Measurements from ENCODE around the gene MEGF11.

The MEGF11 gene

DNA sequence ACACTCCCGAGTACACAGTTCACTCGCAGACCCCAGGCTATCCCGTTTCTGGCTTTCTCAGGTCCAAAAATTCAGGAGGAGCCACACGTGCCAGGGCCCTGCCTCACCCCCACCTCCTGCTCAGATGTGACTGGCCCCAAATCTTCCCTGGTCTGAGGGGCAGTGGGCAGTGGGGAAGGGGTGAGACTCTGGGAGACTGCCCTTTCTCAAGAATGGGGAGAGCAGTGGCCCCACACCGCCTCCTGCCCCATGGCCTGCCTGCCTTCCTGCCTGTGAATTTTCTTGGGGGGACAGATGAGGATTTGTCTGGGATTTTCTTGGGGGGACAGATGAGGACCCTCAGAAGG lies 174.6 kb downstream of the MEGF11 start:
- DNase-seq: no peak

DNA sequence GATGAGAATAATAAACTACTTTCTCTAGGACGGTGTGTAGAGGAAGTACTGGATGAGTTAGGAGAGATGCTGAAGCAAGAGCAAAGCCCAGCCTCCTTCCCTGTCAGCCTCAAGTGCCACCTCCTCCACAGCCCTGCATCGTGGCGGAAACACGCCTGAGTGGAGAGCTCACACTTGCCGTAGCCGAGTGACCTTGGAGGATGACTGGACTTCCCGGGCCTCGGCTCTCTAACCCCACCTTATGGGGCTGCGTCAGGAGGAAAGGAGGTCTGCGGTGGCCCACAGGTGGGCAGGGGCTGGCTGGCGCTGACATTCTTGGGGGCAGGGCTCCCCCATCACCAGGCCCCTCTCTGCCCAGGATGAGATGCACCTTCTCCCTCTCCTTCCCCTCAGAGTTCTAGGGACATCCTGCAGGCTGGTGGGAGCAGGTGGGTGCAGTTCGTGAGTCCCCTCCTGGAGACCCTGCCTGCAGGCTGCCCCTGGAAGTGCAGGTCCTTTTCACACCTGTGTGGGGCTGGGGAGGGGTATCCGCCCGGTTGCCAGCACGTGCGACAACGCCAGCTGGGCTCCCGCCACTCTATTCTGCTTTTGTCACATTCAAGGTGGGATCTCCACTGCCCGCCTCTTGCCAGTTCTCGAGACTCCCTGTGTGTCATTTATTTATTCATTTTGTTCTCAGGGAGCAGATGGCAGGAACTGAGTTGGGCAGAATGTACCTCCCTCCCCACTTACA lies 175.2 kb downstream of the MEGF11 start:
- DNase-seq: no peak

DNA sequence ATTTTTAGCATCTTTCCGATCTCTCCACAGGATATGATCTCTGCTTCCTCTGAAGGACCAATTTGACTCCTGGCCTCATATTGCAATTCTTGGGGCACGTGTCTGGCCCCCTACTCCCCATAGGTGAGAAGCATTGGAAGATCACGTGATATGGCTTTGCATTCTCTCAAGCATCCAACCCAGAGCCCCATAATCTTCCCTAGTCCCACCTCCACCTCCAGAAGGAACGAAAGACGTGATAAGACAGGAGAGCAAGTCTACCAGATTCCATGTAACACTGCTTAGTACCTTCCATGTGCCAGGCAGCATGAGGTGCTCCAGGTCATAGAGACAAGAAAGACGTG lies 176.3 kb downstream of the MEGF11 start:
- no peak for DNase-seq

DNA sequence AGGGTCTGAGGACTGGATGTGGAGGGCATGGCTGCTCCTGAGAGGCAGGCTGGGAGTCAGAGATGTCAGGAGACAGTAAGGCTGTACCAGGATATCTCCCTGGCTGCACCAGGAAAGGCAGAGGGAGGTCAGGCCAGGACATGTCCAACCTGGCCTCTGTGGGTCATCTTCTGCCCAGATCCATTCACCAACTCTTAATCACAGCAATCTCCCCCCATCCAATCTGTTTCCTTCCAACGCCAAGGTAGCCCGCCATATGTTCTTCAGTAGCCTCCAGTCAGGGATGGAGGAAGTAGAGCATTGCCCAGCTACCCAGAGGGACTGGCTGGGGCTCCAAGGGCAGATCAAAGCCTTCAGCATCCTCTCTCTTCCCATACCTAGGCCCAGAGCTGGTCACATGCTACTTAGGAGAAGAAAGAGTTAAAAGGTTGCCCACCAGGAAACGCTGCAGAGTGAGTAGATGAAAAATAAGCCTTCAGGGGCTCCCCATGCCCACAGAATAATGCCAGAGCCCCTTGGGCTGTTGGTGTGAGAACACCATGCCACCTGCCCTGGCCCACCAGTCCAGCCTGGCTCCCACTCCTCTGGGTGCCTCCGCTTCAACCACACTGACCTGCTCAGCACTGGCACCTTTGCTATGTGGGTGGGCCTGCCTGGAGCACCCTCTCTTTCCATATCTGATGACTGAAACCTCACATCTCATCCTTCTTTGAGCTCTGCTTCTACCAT lies 176.8 kb downstream of the MEGF11 start:
- DNase-seq: no peak

DNA sequence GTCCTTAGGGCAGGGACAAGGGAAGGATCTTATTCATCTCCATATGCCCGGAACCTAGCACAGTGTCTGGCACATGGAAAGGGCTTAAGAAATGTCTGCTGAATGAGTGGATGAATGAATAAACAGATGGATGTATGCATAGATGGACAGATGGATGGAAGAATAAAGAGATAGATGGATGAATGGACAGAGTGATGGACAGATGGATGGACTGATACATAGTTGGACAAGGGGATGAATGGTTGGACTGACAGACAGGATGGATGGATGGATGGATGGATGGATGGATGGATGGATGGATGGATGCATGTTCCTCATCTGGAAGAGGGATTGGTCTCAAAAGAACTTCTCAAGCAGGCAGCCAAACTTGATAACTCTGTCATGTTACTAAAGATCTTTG lies 177.6 kb downstream of the MEGF11 start:
- no peak for DNase-seq

DNA sequence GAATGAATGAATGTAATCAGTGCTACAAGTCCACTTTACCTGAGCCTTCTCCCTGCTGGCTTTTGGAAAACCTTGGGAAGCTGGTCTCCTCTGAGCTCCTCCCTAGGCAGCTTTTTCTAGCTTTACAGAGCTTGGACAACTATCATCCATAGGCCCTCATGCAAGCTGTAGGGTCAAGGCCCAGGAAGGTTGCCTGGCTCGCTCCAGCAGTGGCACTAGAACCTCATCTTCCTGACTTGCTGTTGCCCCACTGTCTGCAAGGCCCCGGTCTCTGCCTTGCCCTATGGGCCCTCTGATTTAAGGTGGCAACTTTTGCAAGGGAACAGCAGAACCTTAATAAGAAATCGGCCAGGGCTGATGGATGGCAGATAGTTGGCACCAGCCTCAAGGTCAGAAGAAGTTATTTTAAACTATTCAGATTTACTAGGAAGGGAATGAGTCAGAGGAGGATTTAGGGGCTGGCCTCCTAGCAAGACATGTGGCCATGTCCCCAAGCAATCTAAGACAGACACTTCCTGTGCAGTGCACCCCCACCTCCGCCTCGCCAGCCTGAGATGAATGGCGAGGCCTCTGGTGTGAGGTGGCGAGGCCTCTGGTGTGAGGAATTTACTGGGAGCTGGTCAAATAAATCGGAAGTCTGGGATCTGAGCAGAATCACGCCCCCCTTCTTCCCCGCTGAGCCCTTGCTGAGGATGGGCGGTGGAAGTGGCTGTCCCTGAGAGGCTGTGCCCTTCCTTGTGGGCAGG lies 180.8 kb downstream of the MEGF11 start:
- no peak for DNase-seq

DNA sequence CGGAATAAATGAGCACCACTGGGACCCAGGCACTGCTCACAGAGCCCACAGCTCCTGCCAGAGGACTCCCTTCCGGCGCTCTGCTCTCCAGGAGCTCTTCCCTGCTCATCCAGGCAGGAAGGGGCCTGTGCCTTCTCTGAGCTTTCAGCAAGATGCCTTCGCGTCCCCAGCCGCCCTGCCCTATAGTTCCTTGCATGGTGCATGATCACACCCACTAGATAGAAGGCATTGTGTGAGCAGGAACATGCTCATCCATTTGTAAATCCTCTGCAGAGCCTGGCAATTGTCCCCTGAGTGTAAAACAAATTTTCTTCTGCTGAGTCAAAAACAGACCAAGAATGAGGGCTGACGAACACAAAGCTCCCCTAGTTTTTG lies 181.6 kb downstream of the MEGF11 start:
- no peak for DNase-seq

DNA sequence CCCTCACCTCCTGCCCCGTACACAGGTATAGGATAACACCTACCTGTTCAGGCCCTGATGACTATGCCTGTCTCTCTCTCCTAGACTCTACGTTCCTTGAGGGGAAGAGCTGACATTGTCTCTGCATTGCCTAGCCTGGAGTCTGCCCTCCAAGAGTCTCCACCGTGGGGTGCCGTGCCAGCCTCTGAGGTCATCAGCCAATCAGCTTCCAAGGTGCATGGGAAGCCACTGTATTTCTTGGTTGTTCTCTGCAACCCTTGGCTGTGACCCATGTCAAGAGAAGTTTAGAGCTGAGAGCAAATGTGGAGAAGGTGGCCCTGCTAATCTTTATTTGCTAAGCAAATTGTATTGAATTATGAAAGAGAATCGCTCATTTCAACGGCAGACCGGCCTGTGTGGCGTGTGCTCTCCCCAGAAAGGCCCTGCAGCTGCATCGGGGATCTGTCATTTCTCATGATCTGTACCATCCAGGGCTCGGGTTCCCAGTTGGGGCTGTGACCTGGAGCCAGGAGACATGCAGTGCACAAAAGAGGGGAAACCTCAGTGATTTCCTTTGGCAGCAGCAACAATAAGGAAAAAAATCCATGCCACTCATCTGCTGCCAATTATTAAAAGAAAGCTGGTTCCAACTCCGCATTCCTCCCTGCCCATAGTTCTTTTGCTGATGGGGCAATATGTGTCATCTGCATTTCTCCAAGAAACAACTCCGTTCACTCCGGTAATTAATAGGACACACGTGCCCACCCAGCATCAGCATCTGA lies 182.2 kb downstream of the MEGF11 start:
- no peak for DNase-seq

DNA sequence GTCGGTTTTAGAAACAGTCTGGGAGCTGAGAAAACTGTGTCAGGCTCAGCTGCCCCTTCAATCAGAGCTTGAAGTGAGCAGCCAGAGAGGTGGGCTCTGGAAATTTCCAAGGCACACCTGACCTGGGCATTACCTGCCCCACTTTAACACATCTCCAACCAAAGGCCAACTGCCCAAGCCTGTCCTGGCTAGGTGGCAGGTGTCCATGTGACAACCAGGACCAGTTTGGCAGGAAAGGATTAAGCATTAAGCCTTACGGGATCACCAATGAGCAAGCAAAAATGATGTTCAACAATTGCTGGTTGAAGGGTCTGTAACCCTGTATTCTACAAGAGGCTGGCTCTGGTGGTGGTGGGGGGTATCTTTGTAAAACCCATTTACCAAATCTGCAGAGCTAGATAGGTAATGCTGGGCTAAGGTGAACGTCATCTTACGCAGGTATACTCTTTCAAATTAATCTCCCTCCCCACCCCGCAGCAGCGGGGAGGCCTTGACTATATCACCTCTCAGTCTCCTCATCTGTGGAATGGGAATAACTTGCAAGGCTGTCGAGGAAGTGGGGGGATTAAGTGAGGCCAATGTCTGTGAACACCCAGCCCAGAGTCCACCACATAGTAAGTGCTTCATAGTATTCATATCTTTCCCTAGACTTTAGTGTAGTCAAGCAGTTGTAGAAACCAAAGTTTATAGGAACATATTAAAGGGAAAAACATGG lies 183.2 kb downstream of the MEGF11 start:
- no peak for DNase-seq

DNA sequence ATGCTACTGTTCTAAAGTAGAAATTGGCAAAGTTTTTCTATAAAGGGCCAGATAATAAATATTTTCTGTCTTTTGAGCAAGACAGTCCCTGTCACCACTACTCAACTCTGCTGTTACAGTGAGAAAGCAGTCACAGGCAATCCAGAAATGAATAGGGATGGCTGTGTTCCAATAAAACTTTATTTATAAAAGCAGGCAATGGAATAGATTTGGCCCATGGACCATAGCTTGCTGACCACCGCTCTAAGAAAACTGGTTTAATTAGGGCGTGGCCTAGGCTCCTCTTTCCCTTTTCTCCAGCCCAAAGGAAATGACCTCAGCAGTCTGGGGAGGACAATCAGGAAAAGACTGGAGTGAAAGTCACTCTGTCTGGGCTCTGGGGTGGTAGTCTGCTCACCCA lies 183.8 kb downstream of the MEGF11 start:
- no peak for DNase-seq

DNA sequence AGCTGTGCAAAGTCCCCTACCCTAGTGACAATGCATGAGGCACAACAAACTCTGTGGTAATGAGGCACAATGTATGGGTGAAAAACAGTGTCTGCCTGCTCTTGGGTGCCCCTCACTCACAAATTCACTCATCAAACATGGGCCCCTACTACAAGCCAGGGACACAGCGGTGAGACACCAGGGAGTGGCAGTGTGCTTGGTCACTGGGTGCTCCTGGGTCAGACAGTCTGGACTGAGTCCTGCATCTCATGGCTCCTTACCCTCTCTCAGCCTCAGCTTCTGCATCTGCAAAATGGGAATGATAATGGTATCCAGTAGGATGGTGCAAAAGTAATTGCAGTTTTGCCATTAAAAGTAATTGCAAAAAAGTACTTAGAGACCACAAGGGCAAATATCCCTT lies 184.7 kb downstream of the MEGF11 start:
- DNase-seq: no peak

DNA sequence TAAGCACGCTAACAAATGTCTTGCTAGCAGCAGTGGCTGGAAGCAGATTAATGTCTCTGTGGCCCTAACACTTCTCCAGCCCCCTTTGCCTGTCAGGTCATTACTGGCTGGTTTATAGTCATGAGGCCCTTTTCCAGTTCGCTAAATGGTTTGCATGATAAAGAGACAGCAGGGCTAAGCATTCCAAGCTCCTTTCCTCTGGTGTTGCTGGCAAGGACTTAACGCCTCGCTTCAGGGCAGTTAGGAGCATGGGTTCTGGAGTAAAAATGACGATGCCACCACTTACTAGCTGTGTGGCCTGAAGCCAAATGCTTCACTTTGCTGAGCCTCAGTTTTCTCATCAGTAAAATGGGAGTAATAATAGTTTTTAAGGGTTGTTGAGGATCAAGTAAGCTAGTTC lies 185.9 kb downstream of the MEGF11 start:
- no peak for DNase-seq

DNA sequence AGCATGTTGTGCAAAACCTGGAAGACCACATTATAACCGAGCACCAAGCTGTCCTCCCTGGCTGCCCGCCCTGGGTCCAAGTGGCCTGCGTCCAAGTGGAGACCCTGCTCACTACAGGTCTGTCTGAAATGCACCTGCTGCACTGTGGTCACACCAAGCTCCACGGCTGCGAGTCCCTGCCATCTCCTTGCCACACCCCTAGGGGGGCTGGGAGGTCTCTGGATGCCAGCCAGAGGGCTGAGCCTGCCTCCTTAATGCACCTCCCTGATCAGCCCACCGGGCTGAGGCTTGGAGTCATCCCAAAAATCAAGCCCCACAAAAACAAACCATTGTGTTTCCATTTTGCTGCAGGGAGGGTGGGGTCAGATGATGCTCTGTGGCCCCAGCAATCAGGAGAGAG lies 187.1 kb downstream of the MEGF11 start:
- DNase-seq: no peak

DNA sequence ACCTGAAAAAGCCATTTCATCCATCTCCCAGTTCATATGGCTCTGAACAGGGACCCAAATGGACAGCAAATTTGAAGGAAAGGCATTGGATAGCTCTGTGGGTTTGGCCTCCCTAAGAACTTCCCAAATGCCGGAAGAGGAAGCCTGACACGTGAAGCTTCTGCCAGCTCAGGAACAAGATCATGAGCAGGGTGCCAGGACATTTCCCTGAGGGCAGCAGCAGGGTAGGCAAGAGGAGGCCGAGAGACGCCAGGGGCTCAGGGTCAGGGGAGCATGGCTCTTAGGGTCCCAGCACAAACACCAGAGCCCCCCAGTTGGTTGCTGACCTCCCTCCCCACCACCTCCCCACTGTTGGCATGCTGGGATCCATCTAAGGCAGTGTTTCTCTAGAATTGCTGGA lies 187.5 kb downstream of the MEGF11 start:
- no peak for DNase-seq

DNA sequence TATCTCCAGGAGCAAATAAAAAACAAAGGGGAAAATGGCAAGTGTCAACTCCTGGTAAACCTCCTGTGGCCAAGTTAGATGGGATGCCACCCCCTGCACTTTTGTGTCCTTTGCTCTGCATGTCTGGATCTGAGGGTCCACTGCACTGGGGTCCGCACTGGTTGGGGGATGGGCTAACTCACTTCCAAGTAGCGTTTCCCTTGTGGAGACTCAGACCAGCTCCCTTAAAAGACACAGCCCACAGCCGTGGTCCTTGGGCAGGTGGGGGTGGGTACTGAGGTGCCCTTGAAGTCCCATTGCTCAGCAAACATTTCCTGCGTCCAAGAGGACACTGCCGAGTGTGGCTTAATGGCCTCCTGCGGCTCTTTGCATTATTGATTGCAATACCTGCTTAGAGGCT lies 188.2 kb downstream of the MEGF11 start:
- DNase-seq: no peak

DNA sequence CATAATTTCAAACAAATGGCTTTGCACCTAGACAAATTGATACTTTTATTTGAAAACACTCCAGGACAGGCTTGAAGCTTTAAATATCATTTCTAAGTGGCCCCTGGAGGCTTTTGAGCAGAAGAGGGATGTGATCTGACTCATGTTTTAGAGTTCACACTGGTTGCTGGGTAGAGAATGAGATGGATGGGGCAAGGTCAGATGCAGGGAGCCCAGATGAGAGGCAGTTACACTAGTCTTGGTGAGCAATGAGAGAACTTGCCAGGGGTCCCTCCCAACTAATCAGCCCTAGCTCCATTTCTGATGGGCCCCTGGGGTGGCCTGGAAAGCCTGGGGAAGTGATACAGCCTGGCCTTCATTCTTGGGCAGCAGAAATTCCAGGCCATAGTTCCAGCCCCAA lies 190.4 kb downstream of the MEGF11 start:
- no peak for DNase-seq

DNA sequence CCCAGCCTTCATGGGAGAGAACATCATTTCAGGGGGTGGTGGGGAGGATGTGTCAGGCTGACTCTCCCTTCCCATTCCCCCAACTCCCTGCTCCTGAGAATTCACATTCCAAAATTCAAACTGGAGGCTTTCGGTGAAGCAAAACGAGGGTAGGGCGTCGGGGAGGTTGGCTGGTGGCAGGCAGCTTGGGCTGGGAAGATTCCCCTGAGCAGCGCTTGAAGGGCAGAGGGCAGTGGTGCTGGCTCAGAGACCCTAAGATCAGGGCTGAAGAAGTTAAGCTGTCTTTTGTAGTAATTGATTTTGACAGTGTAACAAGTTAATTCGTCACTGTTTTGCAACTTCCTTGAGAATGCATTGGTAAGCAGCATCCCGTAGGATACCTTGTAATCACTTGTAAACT lies 196.5 kb downstream of the MEGF11 start:
- DNase-seq: no peak

DNA sequence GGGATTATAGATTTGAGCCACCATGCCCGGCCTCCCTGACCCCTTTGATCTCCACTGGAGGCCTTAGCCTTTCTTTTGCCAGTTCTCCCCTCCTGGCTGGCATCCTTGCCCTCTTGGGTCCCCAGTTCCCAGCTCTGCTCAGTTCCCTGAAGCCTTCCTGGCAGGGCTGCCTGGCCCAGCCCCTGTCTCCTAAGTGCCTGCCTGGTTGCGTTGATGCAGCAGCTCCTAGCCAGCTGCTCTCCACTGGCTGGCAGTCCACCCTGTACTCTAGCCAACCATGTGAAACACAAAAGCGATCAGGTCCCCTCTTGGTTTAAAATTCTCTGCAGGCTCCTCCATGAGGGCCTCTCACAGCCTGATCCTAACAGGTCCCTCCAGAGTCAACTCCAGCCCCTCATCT lies 199.6 kb downstream of the MEGF11 start:
- no peak for DNase-seq

DNA sequence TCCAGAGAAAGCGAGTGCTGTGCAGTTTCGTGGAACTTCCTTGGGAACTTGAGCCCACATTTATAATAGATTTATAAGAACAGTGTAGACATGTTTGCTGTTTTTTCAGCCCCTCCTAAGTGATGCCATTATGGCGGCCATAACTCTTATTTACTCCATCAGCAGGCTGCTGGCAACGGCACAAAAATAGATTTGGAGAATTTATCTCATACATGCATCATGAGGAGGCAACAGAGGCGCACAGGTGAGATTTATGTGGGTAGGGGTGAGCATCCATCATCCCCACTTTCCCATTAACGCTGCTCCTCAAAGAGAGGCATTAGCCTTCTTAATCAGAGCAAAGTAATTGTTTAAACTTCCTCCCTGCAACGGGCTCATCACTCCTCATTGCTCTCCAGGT lies 201.7 kb downstream of the MEGF11 start:
- DNase-seq: no peak

DNA sequence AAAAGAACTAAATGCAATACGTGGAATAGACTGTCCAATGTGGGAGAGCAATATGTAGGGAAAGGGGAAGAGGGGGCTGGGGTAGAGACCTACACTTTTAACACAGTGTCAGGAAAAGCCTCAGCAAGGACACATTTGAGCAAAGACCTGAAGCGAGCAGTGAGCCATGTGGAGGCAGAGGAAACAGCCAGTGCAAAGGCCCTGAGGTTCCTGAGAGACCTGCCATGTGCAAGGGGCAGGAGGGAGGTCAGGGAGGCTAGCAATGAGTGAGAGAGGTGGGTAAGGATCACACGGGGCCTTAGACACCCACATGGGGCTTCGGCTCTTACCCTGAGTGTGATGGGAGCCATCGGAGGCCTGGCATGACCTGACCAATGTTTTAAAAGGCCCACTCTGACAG lies 203.3 kb downstream of the MEGF11 start:
- no peak for DNase-seq

DNA sequence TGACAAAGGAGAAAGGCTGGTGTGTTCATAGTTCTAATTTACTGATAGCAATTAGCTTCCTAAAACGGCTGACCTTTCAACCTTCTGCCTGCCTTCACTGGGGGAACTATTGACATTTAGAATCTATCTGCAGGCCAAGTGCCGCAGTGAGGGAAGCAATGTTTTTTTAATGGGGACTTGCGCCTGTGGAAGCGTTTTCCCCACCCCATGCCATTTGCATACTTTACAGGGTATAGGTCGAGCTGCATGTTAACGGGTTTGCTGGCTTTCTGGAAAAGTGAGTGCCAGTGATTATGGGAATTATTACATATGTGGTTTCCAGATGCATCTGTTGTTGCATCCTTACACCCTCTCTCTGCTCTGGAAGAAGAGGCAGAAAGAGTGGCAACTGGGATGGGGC lies 204.2 kb downstream of the MEGF11 start:
- DNase-seq: no peak

DNA sequence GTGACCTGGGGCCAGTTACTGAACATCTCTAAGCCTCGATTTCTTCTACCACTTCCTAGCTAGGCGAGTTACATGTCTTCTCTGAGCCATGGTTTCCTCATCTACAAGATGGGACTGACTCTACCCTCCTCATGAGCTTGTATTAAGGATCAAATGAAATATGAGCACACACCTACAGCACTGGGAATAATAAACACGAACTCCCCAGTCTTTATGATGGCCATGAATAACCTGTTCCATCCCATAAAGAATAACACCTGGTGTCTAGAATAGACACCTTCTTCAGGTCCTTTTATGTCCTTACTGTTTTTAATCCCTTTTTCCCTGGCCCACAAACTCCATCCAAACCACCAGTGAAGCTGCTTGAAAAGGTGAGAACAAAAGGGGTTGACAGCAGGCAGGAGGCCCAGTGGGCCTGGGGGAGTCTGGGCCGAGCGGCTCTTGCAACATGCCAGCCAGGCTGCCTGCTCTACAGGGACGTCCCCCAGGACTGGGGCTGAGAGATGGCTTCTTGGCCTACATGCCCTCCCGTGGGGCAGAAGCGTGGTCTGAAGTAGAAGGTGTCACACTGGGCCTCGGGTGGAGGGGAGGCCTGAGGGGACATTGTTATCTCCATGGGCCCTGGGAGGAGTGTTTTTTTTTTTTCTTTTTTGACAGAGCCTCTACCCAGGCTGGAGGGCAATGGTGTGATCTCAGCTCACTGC lies 206.1 kb downstream of the MEGF11 start:
- DNase-seq: no peak
